Left hindlimb (tissue), 1 donor: Measurements from ENCODE around the gene KCNK16.
"Not testable (repeated sequence)": the region's sequence is repeated elsewhere in the genome, so short reads cannot be mapped to it uniquely, and the experiment has no call there.

Experiments
- DNase-seq: peaks from one replicate; pipeline ENCODE4 v3.0.0-alpha.2; 2018

The KCNK16 gene

GRCh38 chr6:39304951-39305350, 17.6 kb downstream of the KCNK16 start:
- DNase-seq = no peak

GRCh38 chr6:39303425-39304153, 18.9 kb downstream of the KCNK16 start:
- DNase-seq = no peak

- peak; percentile 74 for DNase-seq
These were observed 19.7 kb downstream of the KCNK16 start for GRCh38 chr6:39302669-39303424.

- DNase-seq = no peak
These were observed 20.5 kb downstream of the KCNK16 start for GRCh38 chr6:39302011-39302410.

GRCh38 chr6:39301606-39302005, 20.9 kb downstream of the KCNK16 start:
- no peak for DNase-seq

GRCh38 chr6:39300739-39301138, 21.8 kb downstream of the KCNK16 start:
- no peak for DNase-seq

GRCh38 chr6:39298061-39298460, 24.4 kb downstream of the KCNK16 start:
- no peak for DNase-seq

- peak; percentile 66 for DNase-seq
These were observed 25.5 kb downstream of the KCNK16 start for GRCh38 chr6:39296745-39297640.

GRCh38 chr6:39295611-39296011, 26.9 kb downstream of the KCNK16 start:
- DNase-seq = peak; percentile 66

- no peak for DNase-seq
These were observed 27.6 kb downstream of the KCNK16 start for GRCh38 chr6:39294899-39295298.

GRCh38 chr6:39294133-39294532, 28.4 kb downstream of the KCNK16 start:
- DNase-seq = no peak

- DNase-seq = no peak
These were observed 29.9 kb downstream of the KCNK16 start for GRCh38 chr6:39292637-39293036.

GRCh38 chr6:39289490-39289889, 33.0 kb downstream of the KCNK16 start:
- no peak for DNase-seq

GRCh38 chr6:39287601-39288000, 34.9 kb downstream of the KCNK16 start:
- DNase-seq = no peak

- not testable (repeated sequence) for DNase-seq
These were observed 35.9 kb downstream of the KCNK16 start for GRCh38 chr6:39286596-39286995.

GRCh38 chr6:39282774-39283173, 39.7 kb downstream of the KCNK16 start:
- DNase-seq = no peak

GRCh38 chr6:39281312-39281980, 41.1 kb downstream of the KCNK16 start:
- DNase-seq = no peak

- DNase-seq = no peak
These were observed 42.2 kb downstream of the KCNK16 start for GRCh38 chr6:39280247-39280731.

GRCh38 chr6:39279539-39279938, 43.0 kb downstream of the KCNK16 start:
- DNase-seq = no peak

- no peak for DNase-seq
These were observed 46.0 kb downstream of the KCNK16 start for GRCh38 chr6:39276379-39276995.

- no peak for DNase-seq
These were observed 47.6 kb downstream of the KCNK16 start for GRCh38 chr6:39274903-39275302.

- no peak for DNase-seq
These were observed 48.0 kb downstream of the KCNK16 start for GRCh38 chr6:39274471-39274870.
